PC-3 (cell line): ENCODE measurements around the gene TRABD. TPM values are rescaled to one million over a fixed set of nuclear protein-coding genes. Genes with fewer than 3 reads are reported as not detected.

ENCODE experiments used
- ATAC-seq: fragments of 200-7000 bp; cut with Tn5 transposase; 2 replicates; pipeline ENCODE4 v1.9.1; 2020; ENCODE audit warnings: mild to moderate bottlenecking, moderate library complexity
- BruUV-seq: library from RNA; stranded (reverse); fragments of 400-500 nt; replicated peaks from 2 replicates; lab custom pipeline; 2021; lab: Mats Ljungman, UMichigan
- CTCF ChIA-PET: fragments of 300-600 bp; sonication (Branson Sonifier 250); formaldehyde crosslinking; loops from one replicate; lab custom pipeline; 2022; ENCODE audit warnings: antibody characterized with exemption; lab: Charles Lee
- POLR2A ChIA-PET: fragments of 300-600 bp; sonication (Branson Sonifier 250); formaldehyde crosslinking; loops from one replicate; lab custom pipeline; 2022; ENCODE audit warnings: antibody characterized with exemption; ENCODE audit not compliant: unreplicated experiment; lab: Charles Lee
- DNase-seq: peaks from one replicate; pipeline ENCODE4 v3.0.0-alpha.2; 2015
- H2AFZ ChIP-seq: fragments of 300-600 bp; sonication (generic); 2 replicates; pipeline ENCODE4 v1.6.0; 2016; ENCODE audit warnings: antibody characterized with exemption, low read length
- H3F3A ChIP-seq: fragments of 300-600 bp; sonication (generic); one replicate; pipeline ENCODE4 v1.6.0; 2017; ENCODE audit warnings: antibody characterized with exemption, low read length, control low read depth, mild to moderate bottlenecking; ENCODE audit not compliant: unreplicated experiment
- H3K27ac ChIP-seq: fragments of 300-600 bp; sonication (generic); 2 replicates; pipeline ENCODE4 v1.5.1; 2016; ENCODE audit warnings: mild to moderate bottlenecking, low read length
- H3K27me3 ChIP-seq: fragments of 300-600 bp; sonication (generic); 2 replicates; pipeline ENCODE4 v1.6.1; 2016; ENCODE audit warnings: low read length, mixed read lengths
- H3K36me3 ChIP-seq: fragments of 300-600 bp; sonication (generic); 2 replicates; pipeline ENCODE4 v1.6.1; 2016; ENCODE audit warnings: low read depth, mixed run types, low read length, mixed read lengths
- H3K4me1 ChIP-seq: fragments of 300-600 bp; sonication (generic); 2 replicates; pipeline ENCODE4 v1.5.1; 2016; ENCODE audit warnings: low read length; ENCODE audit not compliant: insufficient read depth
- H3K4me2 ChIP-seq: fragments of 300-600 bp; sonication (generic); 2 replicates; pipeline ENCODE4 v1.6.0; 2016; ENCODE audit warnings: low read length
- H3K4me3 ChIP-seq: fragments of 300-600 bp; sonication (generic); 2 replicates; pipeline ENCODE4 v1.5.1; 2016; ENCODE audit warnings: mild to moderate bottlenecking, low read length, mixed read lengths
- H3K79me2 ChIP-seq: fragments of 300-600 bp; sonication (generic); 2 replicates; pipeline ENCODE4 v1.6.1; 2017; ENCODE audit warnings: low read length, mixed read lengths
- H3K9ac ChIP-seq: fragments of 300-600 bp; sonication (generic); 2 replicates; pipeline ENCODE4 v1.6.0; 2016; ENCODE audit warnings: mild to moderate bottlenecking, low read length
- H3K9me2 ChIP-seq: fragments of 300-600 bp; sonication (generic); replicated peaks from 2 replicates; pipeline ENCODE4 v1.6.1; 2016; ENCODE audit warnings: mixed run types, low read length, mixed read lengths
- H3K9me3 ChIP-seq: fragments of 300-600 bp; sonication (generic); 2 replicates; pipeline ENCODE4 v1.6.1; 2016; ENCODE audit warnings: low read length, mixed read lengths
- H4K20me1 ChIP-seq: fragments of 300-600 bp; sonication (generic); 2 replicates; pipeline ENCODE4 v1.6.1; 2016; ENCODE audit warnings: low read length, mixed read lengths
- CTCF ChIP-seq: fragments of 300-600 bp; sonication (generic); conservative IDR thresholded peaks from 2 replicates; pipeline ENCODE4 v1.5.1; 2017; ENCODE audit warnings: antibody characterized with exemption, low read depth, mild to moderate bottlenecking, low read length
- EZH2 ChIP-seq: fragments of 300-600 bp; sonication (generic); IDR thresholded peaks from one replicate; pipeline ENCODE4 v1.6.1; 2017; ENCODE audit warnings: antibody characterized with exemption, mild to moderate bottlenecking, low read length; ENCODE audit not compliant: unreplicated experiment
- EZH2phosphoT487 ChIP-seq: fragments of 300-600 bp; sonication (generic); IDR thresholded peaks from 2 replicates; pipeline ENCODE4 v1.6.1; 2018; ENCODE audit warnings: mild to moderate bottlenecking, antibody characterized with exemption, low read length, borderline replicate concordance
- intact Hi-C: fragments of 100-400 bp; cut with micrococcal nuclease; formaldehyde crosslinking; loops from 2 replicates; pipeline ENCODE4 v1.9.0; 2023
- total RNA-seq: library from RNA; depleted of rRNA; stranded (reverse); fragments of >200 nt; gene quantifications from 2 replicates; pipeline ENCODE4 v1.2.3, GENCODE V29; 2014; rRNA removed

The TRABD gene
- total RNA-seq, 1 experiment from 2014 or later, result 53.4 TPM

- H3K36me3 ChIP-seq, result no peaks in the 10 kb centered on the region
- ATAC-seq (0 out of 2 replicates have a peak, but pooled peaks have one; percentile 2), DNase-seq (peak; percentile 34)
- H3K4me1 ChIP-seq, result peaks cover 16% of the 10 kb centered on the region; the same call in 1 of the 2 replicates
- no peak overlapping the region for H3K4me2 ChIP-seq
- POLR2A ChIA-PET, result no interaction called here
- H3K79me2 ChIP-seq, result peaks cover 36% of the 10 kb centered on the region
- H2AFZ ChIP-seq, result no peak overlapping the region
- no peaks in the 10 kb centered on the region for H3K27me3 ChIP-seq
- no peaks in the 10 kb centered on the region for H3F3A ChIP-seq
- no TSS peak for BruUV-seq
- no peak overlapping the region for H3K9ac ChIP-seq
- H4K20me1 ChIP-seq, result no peaks in the 10 kb centered on the region
- no peaks in the 10 kb centered on the region for H3K9me3 ChIP-seq
- no peak overlapping the region for H3K27ac ChIP-seq
- intact Hi-C loops, result no loop called here
- H3K9me2 ChIP-seq, result no peaks in the 10 kb centered on the region
- TF ChIP-seq CTCF (no peak), EZH2 (no peak), EZH2phosphoT487 (no peak)
- CTCF ChIA-PET, result no interaction called here
- no peak overlapping the region for H3K4me3 ChIP-seq
Observed at GRCh38 chr22:50247748-50248147, 62.0 kb downstream of the TRABD start.

DNA sequence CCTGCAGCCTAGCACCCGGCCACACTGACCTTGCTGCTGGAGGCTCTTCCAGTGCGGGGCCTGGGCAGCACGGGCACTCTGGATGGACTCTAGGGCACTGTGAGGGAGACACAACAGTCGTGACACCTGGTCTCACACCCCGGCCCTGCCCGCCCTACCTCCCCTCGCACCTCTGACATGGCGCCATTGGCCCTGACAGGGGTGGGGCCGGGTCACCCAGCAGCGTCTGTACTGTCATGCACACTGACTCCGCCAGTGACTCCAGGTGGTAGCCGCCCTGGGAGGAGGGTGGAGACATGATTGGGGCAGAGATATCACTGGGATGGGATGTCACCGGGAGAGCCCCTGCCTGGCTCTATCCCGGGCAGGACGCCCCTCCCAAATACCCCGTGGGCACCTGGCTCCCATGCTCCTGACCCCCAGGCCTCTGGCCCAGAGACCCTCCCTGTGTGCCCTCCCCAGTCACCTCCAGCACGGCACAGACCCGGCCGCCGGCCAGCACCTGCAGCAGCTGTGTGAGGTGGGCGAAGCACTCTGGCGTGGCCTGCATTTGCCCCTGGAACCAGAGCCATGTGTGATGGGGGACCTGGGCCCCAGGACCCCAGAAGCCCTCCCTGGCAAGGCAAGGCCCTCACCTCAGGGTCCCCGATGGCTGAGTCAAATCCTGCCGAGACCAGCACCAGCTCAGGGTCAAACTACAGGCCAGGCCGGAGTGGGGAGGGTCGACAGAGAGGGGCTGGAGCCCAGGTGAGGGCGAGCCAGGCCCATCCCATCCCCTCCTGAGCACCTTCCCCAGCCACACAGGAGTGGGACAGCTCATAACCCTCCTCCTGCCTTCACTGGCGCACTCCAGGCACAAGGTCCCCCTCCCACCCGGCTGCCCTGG lies 62.7 kb downstream of the TRABD start:
- no peak overlapping the region for H3K9ac ChIP-seq
- H3K9me3 ChIP-seq, result no peaks in the 10 kb centered on the region
- no peaks in the 10 kb centered on the region for H3F3A ChIP-seq
- no peak overlapping the region for H2AFZ ChIP-seq
- ChIA-PET CTCF (no interaction called here), POLR2A (no interaction called here)
- no peaks in the 10 kb centered on the region for H3K27me3 ChIP-seq
- no peak overlapping the region for H3K27ac ChIP-seq
- H3K79me2 ChIP-seq, result peaks cover 29% of the 10 kb centered on the region
- no peaks in the 10 kb centered on the region for H3K9me2 ChIP-seq
- no peaks in the 10 kb centered on the region for H4K20me1 ChIP-seq
- H3K4me2 ChIP-seq, result no peak overlapping the region
- DNase-seq (no peak), ATAC-seq (no peak)
- BruUV-seq, result no TSS peak
- H3K4me3 ChIP-seq, result no peak overlapping the region
- peaks cover 16% of the 10 kb centered on the region; the same call in 1 of the 2 replicates for H3K4me1 ChIP-seq
- H3K36me3 ChIP-seq, result no peaks in the 10 kb centered on the region
- TF ChIP-seq EZH2, result no peak
- TF ChIP-seq EZH2phosphoT487, result no peak
- no peak for TF ChIP-seq CTCF
- intact Hi-C loops, result no loop called here

Other genes starting within 250 kb of the TRABD start
- 61.7 and 72.8 TPM in 2 replicates for gene PIM3, start 225.1 kb upstream of the TRABD start, total RNA-seq
- gene IL17REL, start 173.1 kb upstream of the TRABD start, total RNA-seq, result 0.04 TPM in 1 of 2 replicates, not detected in the other
- not detected in 2 replicates for gene TTLL8, start 127.6 kb upstream of the TRABD start, total RNA-seq
- gene MLC1, start 100.5 kb upstream of the TRABD start, total RNA-seq, result 0.62 TPM in 1 of 2 replicates, not detected in the other
- 0.26 and 1.6 TPM in 2 replicates for gene MOV10L1, start 95.9 kb upstream of the TRABD start, total RNA-seq
- gene PANX2, start 15.2 kb upstream of the TRABD start, total RNA-seq, result 9.4 and 11.9 TPM in 2 replicates
- gene SELENOO, start 15.1 kb downstream of the TRABD start, total RNA-seq, result 32.8 and 37.4 TPM in 2 replicates
- gene TUBGCP6, start 59.1 kb downstream of the TRABD start, total RNA-seq, result 32.1 and 39.5 TPM in 2 replicates
- 25.8 and 34.5 TPM in 2 replicates for gene HDAC10, start 65.4 kb downstream of the TRABD start, total RNA-seq
- 22.4 and 22.5 TPM in 2 replicates for gene MAPK12, start 75.8 kb downstream of the TRABD start, total RNA-seq
- gene MAPK11, start 84.5 kb downstream of the TRABD start, total RNA-seq, result 7.0 and 7.6 TPM in 2 replicates
- 68.2 and 82.9 TPM in 2 replicates for gene PLXNB2, start 121.7 kb downstream of the TRABD start, total RNA-seq
- gene DENND6B, start 141.1 kb downstream of the TRABD start, total RNA-seq, result 1.1 and 1.7 TPM in 2 replicates
- gene PPP6R2, start 157.4 kb downstream of the TRABD start, total RNA-seq, result 46.2 and 54.0 TPM in 2 replicates